NCI-H524 treated with DMSO at 0.1 percent for 48 hours (cell line): ENCODE results near the gene MAP1LC3A.

ENCODE experiments used
- DNase-seq: peaks from one replicate; lab custom pipeline; 2025; lab: John Stamatoyannopoulos, UW

MAP1LC3A gene

DNA sequence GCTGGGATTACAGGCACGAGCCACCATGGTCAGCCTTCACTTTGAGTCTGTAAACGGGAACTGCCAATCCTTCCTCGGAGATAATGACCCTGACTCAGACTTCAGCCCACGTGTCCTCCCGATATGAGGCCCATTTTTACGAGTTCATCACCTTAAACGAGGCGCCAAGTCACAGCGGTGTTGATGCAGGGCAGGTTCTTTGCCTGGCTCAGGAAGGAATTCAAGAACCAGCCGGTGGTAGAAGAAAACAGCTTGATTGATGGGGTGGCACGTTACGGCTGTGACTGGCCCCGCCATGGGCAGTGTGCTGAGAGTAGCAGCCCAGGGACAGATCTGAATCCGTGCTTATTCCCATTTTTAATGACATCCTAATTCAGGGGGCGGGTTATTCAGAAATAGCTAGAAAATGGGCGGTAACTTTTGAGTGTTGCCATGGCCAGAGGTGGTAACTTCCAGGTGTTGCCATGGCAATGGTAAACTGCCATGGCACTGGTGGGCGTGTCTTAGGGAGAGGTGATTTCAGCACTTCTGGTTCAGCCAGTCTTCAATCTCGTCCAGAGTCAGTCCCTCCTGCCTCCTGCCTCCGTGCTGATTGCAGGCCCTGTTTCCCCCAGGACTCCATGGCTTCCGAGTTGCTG lies 9.1 kb upstream of the MAP1LC3A start:
- DNase-seq: no peak

DNA sequence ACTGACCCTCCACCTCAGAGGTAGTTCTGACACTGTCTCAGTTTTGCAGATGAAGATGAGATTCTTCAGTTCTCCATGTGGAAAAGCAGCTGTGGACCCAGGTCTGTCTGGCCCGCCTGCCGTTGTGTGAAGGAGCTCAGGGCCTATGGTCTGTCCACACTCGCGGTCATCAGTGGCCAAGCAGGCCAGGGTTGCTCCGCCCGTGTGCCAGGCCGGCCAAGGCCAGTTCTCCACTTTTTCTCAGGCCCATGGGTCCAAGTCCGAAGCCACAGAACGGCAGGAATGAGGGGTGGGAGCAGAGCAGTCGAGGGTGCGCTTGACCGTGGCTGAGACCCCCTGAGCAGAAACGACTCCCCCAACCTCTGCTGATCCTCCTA lies 8.6 kb upstream of the MAP1LC3A start:
- DNase-seq: no peak

DNA sequence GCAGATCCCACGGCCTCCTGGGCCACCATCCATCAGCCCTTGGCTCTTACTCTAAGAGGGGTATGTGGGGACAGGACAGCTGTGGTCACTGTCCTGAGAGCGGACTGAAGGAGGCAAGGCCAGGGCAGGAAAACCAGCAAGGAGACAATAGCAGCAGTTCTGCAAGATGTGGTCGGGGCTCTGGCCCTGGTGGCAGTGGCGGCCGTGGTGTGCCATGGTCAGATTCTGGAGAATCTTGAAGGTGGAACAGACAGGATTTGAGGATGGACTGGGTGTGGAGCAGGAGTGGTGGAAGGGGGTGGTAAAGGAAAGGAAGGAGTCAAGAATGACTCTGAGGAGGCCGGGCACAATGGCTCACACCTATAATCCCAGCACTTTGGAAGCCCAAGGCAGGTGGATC lies 5.9 kb upstream of the MAP1LC3A start:
- DNase-seq: no peak

DNA sequence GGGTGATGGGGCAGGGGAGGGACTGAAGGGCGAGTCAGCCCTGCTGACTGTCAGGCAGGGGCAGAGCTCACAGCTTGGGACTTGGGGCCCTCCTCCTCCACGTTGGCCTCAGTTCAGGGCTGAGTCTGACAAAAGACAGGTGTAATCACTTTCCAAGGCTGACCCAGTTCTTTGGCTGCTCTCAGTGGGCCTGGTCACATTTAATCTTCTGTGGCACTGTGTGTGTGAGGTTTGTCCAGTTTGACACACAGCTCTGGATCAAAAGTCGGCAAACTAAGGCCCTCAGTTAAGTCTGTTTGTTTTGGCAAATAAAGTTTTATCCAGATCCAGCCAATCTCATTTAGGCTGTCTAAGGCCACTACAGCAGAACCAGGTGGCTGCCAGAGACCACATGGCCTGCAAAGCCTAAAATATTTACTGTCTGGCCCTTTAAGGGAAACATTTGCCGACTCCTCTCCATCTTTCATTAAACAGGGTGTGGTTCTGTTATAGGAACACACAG lies 5.1 kb upstream of the MAP1LC3A start:
- no peak for DNase-seq

DNA sequence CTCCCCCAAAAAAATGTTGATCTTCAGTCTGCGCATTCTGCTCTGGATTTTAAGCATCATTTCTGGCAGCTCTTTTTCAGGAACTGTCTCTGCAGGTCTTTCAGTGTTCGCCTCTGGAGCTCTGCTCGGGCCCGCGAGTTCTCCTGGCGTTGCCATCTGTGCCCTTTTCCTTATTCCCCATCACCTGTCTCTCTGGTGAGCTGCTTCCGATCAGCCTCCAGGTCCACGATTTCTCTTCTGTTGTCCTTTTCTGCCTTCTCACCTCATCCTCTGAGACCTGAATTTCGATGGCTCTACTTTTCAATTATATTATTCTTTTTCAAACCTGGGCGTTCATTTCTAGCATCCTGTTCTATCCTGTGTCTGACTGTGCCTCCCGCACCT lies 590 bp upstream of the MAP1LC3A start:
- no peak for DNase-seq

DNA sequence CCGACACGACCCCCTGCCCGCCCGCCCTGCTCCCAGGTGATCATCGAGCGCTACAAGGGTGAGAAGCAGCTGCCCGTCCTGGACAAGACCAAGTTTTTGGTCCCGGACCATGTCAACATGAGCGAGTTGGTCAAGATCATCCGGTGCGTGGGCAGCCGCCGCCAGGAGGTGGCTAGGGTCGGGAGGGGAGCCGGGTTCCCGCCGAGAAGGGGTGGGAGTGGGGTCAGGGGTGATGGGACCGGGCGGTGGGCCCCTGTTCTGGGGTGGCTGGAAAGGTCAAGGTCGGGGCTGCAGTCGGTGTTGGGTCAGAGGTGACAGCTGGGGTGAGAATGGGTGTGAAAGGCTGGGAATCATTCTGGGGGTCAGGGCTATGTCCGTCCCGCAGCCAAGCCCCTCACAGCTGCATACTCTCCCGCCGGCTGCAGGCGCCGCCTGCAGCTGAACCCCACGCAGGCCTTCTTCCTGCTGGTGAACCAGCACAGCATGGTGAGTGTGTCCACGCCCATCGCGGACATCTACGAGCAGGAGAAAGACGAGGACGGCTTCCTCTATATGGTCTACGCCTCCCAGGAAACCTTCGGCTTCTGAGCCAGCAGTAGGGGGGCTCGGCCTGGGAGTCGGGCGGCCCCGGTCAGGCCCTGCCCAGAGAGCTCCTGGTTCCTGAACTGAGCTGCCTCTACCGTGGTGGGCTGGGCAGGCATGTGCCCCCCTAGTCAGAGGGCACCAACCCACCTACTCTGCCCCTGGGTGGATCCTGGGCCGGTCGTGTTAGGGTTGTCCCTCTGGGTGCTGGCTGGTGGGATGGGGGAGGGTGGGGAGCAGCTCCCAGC lies 1.0 kb downstream of the MAP1LC3A start:
- DNase-seq: no peak

DNA sequence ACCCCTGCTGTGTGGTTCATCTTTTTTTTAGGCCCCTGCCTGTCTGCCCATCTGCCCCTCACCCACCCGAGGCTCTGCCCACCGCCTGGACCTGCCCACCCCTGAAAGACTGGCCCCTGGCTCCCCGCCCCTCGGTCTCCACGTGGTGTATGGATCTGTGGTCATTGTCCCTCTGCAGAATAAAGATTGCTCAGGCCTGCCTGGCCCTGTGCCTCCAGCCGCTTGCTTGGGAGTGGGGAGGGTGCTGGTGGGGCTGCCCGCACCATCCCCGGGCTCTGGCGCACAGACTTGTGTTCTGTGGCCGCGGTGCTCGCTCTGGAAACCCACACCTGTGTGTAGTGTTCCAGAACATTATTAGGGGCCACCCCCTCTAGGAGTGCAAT lies 1.6 kb downstream of the MAP1LC3A start:
- no peak for DNase-seq

DNA sequence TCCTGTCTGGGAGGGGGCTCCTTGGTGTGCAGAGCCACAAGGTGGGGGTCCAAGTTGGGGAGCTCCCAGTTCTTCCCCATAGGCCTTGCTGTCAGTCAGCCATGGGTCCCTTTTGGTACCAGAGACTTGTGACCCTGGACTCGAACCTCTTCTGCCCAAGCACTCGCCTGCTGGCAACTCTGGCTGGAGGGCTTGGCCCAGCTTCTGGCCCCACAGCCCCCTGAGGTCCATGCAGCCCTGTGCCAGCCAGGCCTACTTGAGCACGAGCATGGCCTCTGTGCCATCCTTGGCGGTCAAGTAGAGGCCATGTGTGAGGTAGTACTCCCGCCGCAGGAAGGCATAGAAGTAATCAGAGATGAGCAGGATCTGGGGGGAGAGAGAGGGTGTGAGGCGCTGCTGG lies 2.1 kb downstream of the MAP1LC3A start:
- DNase-seq: no peak

DNA sequence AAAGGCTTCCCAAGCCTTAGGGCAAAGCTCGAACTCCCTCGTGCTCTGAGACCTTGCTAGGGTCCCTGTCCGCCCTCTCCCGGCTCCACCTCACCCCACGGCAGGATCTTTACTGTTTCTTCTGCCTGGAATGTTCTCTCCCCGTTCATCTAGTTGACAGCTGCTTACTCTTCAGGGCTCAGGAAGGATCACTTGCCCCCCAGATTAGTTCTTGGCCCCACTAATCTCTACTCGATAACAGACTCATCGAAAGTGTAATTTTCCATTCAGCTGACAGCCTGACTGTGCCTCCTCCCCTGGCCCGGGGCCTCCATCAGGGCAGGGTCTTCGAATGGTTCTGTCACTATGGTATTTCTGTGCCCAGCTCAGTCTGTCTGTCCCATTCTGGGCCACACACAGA lies 3.1 kb downstream of the MAP1LC3A start:
- no peak for DNase-seq

DNA sequence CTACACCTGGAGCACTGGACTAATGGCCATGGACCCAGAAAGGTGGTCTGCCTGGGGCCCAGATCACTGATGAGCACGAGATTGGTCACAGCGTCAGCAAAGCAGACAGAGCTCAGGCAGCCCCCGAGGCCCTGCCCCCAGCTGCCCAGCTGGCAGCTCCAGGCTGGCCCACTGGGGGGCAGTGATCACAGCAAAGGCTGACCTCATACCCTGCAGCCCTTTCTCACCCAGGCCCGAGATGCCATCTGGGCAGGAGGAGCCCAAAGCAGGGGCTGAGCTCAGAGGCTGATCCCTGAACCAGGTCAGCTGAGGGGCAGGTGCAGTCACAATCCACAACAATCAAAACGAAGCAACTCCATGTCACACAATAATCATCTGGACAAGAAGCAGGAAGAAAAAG lies 4.1 kb downstream of the MAP1LC3A start:
- no peak for DNase-seq

DNA sequence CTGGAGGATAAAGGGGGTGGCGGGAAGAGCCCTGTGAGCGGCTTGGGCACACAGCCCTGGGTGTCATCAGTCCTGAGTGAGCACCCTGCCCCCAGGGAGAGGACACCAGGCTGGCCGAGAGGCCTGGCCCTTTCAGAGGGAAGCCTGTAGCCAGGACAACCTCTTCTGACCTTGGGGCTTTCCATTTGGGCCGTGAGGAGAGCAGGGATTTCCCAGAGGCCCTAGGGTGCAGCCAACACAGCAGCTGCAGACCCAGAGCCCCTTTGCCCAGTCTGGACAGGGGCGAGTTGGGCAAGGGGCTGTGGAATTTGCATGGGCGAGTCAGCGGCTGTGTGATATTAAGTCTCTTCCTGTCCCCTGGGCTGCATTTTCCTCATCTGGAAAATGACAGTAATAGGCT lies 6.3 kb downstream of the MAP1LC3A start:
- DNase-seq: no peak

DNA sequence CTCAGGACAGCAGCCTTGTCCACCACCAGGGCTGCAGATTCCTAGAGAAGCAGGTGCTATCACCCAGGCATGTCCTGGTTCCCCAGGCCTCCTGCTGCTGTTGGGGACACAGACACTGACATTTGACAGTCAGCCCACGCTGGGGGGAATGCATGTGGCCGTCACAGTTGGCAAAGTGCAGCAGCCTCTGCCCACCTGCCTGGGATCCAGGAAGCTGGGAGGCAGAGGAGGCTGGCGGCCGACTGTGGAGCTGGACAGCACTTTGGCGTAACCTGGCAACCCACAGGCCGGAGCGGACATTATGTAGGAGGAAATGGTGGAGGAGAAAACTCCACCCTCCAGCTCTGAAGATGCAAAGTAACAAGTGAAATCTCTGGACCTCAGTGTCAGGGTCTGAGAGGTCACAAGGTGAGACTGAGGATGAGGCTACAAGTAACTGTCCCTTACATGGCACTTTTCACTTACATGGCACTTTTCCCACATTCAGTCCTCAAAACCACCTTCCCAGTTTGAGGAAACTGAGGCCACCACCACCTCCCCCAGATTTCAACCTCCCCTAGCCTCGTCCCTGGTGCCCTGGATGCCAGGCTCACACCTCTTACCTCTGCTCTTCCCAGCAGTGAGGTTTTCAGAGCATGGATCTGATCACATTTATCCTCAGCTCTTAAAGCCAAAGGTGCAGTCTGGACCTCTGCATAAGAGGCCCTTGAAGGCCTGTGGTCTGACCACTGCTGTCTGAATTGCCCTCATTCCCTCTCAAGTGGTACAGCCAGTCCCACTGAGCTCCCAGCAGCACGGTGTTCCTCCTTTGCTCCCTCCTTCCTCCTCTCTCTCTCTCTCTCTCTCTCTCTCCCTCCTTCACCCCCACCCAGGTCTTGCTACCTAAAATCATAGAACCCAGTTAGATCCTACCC lies 8.7 kb downstream of the MAP1LC3A start:
- no peak for DNase-seq

DNA sequence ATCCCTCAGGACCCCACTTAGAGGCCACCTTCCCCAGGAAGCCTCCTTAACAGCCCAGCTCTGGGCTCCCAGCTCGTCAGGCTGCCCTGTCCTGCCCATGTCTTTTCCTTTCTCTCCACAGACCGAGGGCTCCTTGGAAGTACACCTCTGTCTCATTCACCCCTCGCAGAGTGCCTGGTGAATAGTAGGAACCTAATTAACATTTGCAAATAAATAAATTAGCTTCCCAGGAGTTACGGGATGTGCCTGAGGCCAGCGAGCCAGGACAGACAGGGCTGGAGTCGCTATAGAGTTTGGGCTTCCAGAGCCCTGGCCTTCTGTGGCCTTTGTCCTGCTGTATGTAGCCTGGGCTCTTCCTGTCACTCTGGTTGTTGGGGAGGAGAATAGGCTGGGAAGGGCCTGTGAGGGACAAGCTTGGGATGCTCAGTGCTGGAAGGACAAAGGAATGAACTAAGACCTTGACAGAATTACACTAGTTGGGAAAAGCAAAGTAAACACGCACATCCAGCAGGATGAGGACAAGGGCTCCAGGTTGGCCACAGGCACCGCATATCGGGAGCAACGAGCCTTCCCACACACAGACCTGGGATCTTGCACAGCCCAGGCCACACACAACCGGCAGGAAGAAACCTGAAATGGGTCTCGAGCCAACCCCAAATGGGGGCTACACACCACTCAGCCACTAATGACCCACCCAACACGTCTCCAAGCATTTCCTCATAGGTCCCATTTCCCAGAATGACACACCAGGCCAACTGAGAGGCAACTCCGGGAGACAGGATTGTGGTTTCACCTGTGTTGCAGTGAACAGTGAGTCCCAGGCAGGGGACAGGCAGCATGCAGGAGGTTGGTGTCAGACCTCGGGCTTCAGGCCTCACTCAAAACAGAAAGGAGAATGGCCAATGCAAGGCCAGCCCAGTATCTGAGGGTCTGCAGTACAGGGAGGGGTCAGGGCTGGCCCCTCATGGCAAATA lies 9.7 kb downstream of the MAP1LC3A start:
- DNase-seq: no peak

DNA sequence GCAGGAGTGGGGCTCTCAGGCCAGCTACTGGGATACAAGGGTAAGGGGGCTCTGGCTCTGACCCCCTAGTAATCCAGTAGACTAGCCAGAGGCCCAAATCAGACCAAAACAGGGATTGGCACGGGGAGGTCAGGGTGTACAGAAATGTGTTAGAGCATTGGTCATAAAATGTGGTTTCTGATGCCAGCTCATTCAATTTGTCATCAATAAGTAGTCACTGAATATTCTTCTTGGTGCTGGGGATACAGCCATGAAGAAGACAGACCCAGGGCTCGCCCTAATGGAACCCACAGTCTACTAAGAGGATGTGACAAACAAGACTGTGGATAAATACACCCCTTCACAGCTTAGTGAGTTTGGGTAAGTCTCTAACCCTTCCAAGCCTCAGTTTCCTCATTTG lies 11.1 kb downstream of the MAP1LC3A start:
- no peak for DNase-seq

DNA sequence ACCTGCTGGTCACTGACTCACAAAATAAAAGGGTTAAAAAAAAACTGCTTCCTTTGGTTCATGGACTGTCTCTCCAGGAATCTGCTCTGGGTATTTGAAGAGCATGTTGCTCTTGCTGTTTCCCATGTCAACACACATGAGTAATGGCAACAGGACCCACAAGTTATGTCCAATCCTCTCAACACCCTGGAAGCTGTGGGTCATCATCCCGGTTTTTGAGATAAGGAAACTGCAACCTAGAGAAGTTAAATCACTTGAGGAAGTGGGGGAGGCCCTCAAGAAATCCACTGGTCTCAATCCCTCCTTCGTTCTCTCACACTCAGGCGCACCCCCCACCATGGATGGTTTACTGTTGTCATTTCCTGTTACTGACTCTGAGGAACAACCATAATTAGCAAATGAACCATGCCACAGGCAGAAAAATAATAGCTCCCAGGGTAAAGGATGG lies 12.4 kb downstream of the MAP1LC3A start:
- DNase-seq: no peak

DNA sequence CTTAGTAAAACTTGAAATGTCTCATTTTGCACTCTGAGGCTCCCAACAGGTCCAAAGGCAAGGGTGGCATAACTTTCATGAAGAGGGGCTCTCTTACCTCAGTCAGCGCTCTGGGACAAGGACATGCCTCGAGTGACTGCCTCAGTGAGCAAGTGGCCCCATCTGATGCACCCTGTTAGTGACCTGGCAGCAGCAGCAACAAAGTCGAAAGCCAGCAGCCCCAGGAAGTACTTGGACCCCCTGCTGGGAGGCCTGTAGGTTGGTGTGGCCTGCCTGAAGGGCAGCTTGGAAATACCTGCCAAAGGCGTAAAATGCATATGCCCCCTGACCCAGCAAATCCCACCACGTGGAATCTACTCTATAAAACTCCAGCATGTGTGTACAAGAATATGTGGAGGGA lies 13.2 kb downstream of the MAP1LC3A start:
- no peak for DNase-seq

DNA sequence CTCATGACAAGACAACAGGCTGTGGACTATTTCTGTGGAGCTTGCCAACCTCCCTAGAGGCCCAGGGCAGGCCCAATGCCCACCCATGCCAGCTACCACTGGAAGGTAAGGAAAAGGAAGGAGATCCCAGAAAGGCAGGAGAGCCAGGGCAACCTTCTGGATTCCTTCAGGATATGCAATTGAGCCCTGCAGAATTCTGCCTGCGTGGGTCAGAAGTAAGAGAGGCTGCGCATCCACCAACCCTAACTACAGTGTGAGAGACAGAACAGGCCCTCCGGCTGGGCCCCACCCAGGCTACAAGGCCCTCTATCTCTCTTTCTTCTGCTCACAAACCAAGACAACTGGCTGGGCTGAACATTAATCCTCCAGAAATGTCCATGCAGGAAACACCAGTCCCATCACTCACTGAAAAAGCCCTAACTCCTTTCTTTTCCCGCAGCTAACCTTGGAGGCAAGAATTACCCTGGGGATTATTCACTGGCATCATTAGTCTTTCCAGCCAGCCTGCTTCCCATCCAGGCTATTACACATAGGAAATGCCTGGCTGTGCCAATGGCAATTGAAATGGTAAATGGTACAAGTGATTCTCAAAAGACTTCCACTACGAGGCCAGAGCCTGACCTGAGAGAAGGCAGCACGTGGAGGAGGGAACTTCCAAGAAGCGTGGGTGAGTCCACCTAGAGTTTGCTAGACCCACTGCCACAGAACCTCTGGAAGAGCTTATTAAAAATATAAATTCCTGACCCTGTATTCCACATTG lies 15.2 kb downstream of the MAP1LC3A start:
- DNase-seq: no peak

DNA sequence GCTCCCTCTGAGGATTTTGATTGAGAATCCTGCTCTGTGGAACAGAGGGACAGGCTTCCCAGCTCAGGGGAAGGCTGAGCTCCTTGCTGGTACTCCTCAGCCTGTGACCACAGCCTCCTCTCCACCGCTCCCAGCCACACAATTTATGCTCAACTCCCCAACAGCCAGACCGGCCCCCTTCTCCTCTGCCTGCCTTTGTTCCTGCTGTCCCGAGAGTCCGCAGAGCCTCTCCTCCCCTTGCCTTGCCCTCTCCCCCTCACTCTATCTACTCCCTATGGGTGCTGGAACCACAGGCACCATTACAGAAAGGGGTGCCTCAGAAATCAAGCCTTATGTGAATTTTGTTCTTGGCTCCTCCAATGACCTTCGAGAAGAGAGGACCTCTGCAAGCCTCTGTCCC lies 15.9 kb downstream of the MAP1LC3A start:
- DNase-seq: no peak

DNA sequence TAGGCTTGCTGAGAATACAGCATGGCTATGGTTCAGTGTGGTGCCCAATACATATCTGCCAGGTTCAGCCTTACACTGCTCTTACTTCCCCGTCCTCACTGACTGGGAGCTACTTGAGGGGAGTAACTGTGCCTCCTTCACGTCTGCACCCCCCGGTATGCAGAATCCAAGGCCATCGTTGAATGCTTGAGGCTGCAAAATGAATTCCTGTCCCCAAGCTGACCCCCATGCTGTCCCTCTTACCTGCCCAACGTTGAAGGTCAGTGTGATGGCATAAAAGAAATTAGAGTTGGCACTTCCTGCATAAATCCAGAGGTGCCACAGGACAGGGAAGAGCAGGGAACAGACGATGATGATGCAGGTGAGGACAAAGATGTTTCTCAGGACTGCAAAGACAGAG lies 16.3 kb downstream of the MAP1LC3A start:
- DNase-seq: no peak

DNA sequence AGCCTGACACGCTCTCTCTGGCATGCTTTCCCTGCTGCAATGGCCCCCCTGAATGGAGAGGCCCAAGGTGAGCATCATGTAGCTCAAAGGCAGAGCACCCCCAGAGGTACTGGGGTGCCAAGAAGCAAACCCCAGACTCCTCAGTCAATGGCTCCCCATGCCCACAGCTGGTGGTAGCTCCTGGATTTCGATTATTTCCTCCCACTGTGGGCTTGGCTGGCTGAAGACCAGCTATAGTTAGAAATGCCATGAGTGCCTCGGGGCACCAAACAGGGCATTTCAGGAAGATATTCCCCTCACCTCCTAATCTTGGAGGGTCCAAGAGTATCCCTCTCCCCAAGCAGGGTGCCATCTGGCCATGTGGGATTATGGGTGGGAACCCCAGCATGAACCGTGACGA lies 16.8 kb downstream of the MAP1LC3A start:
- DNase-seq: no peak

DNA sequence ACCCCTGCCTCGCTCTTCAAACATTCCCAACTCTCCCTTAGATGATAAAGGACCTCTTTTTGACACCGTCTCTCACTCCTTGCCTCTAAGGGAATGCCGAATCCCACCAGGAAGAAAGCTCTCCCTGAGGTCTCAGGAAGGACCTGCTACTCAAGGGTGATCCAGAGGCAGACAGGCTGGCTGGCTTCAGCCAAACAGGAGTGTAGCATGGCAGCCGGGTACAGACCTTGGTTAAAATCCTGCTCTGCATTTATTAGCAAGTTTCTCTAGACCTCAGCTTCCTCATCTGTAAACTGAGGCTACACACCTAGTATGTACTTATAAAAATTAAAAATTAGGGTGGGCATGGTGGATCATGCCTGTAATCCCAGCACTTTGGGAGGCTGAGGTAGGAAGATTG lies 17.2 kb downstream of the MAP1LC3A start:
- no peak for DNase-seq
